CD4-positive, alpha-beta T cell (primary cell): ENCODE data around the gene KRTAP10-7. TPM values are rescaled to one million over a fixed set of nuclear protein-coding genes. Genes with fewer than 3 reads are reported as not detected.

Source experiments
- ATAC-seq: fragments of 200-7000 bp; cut with Tn5 transposase; one replicate; pipeline ENCODE4 v1.10.0; 2022; ENCODE audit warnings: mild to moderate bottlenecking; ENCODE audit not compliant: poor library complexity
- CTCF ChIA-PET: fragments of 350-600 bp; sonication (Branson Sonifier 250); formaldehyde crosslinking; loops from one replicate; lab custom pipeline; 2021; ENCODE audit warnings: antibody characterized with exemption, inconsistent platforms; lab: Charles Lee
- POLR2A ChIA-PET: fragments of 350-600 bp; sonication (Branson Sonifier 250); formaldehyde crosslinking; loops from one replicate; lab custom pipeline; 2021; ENCODE audit warnings: antibody characterized with exemption, inconsistent platforms; lab: Charles Lee
- DNase-seq, 14 experiments: peaks; one replicate each; pipeline ENCODE4 v3.0.0-alpha.2; 2013 to 2020; ENCODE audit warnings: mixed read lengths in 2 of 14
- H3K27ac ChIP-seq, 2 donors: one replicate each; pipeline versions ENCODE4 v1.5.1 to v1.7.0; 2013; ENCODE audit warnings: low read length in 2 of 2, low read depth in 1 of 2, mild to moderate bottlenecking in 1 of 2
- H3K27me3 ChIP-seq, 2 experiments: 1 replicate in 1 of 2; 2 replicates in 1 of 2; pipeline versions ENCODE4 v1.6.1 to v1.7.0; 2013; ENCODE audit warnings: low read length in 2 of 2, control low read depth in 1 of 2, mild to moderate bottlenecking in 1 of 2, moderate library complexity in 1 of 2; ENCODE audit not compliant: insufficient read depth in 2 of 2, control insufficient read depth in 1 of 2
- H3K36me3 ChIP-seq: one replicate; pipeline ENCODE4 v1.6.1; 2013; ENCODE audit warnings: low read length, control low read depth; ENCODE audit not compliant: insufficient read depth
- H3K4me1 ChIP-seq: one replicate; pipeline ENCODE4 v1.6.1; 2013; ENCODE audit warnings: low read length, control low read depth; ENCODE audit not compliant: insufficient read depth
- H3K4me3 ChIP-seq: one replicate; pipeline ENCODE4 v1.5.1; 2013; ENCODE audit warnings: mild to moderate bottlenecking, low read length, moderate library complexity
- H3K9me3 ChIP-seq, 2 experiments: 1 replicate in 1 of 2; 2 replicates in 1 of 2; pipeline versions ENCODE4 v1.6.1 to v1.7.0; 2013; ENCODE audit warnings: low read length in 2 of 2, mild to moderate bottlenecking in 2 of 2, control low read depth in 1 of 2, moderate library complexity in 1 of 2; ENCODE audit not compliant: control insufficient read depth in 1 of 2, insufficient read depth in 1 of 2
- H3K27ac Mint-ChIP-seq: one replicate; pipeline ENCODE4 v1.8.0; 2020; ENCODE audit warnings: mixed read lengths
- H3K27me3 Mint-ChIP-seq: one replicate; pipeline ENCODE4 v1.8.0; 2021; ENCODE audit warnings: mixed read lengths
- H3K36me3 Mint-ChIP-seq: one replicate; pipeline ENCODE4 v1.8.0; 2021; ENCODE audit warnings: low read depth, mixed read lengths
- H3K4me1 Mint-ChIP-seq: one replicate; pipeline ENCODE4 v1.8.0; 2021; ENCODE audit warnings: low read depth, mixed read lengths
- H3K4me3 Mint-ChIP-seq: one replicate; pipeline ENCODE4 v1.8.0; 2020; ENCODE audit warnings: mild to moderate bottlenecking, mixed read lengths
- H3K9me3 Mint-ChIP-seq: one replicate; pipeline ENCODE4 v1.8.0; 2020; ENCODE audit warnings: mixed read lengths
- CTCF ChIP-seq: fragments of 200-600 bp; IDR thresholded peaks from one replicate; pipeline ENCODE4 v1.8.0; 2022; ENCODE audit warnings: antibody characterized with exemption, mild to moderate bottlenecking
- intact Hi-C, 2 experiments: fragments of 100-400 bp; cut with DNase I in 1 of 2; cut with micrococcal nuclease in 1 of 2; formaldehyde crosslinking; loops; one replicate each; pipeline versions ENCODE4 v1.15.1 to v1.9.0; 2023 to 2025; cut with DNase I, micrococcal nuclease
- total RNA-seq, 174 experiments: library from RNA in 2 of 174; stranded (reverse) in 2 of 174; gene quantifications; one replicate each; pipeline ENCODE4 v1.2.3 and lab custom pipeline; 2021 to 2026

KRTAP10-7 gene
- total RNA-seq, 2 experiments from 2014 or later, result not detected

- no peak overlapping the region for H3K27ac Mint-ChIP-seq
- TF ChIP-seq CTCF, result no peak
- H3K9me3 ChIP-seq, result peaks cover 13 to 14% of the 10 kb centered on the region in 2 experiments
- ChIA-PET CTCF (no interaction called here), POLR2A (no interaction called here)
- H3K27me3 Mint-ChIP-seq, result no peaks in the 10 kb centered on the region
- H3K4me3 Mint-ChIP-seq, result no peak overlapping the region
- intact Hi-C loops, result no loop called here
- ATAC-seq, result no peak
- peaks cover 0 to 2% of the 10 kb centered on the region in 2 experiments for H3K27me3 ChIP-seq
- no peaks in the 10 kb centered on the region for H3K4me1 ChIP-seq
- peaks cover 5% of the 10 kb centered on the region for H3K36me3 Mint-ChIP-seq
- H3K4me3 ChIP-seq, result no peak overlapping the region
- DNase-seq, result peak in 1 of 14 experiments; percentile 9
- no peaks in the 10 kb centered on the region for H3K4me1 Mint-ChIP-seq
- no peak overlapping the region for H3K27ac ChIP-seq
- no peaks in the 10 kb centered on the region for H3K36me3 ChIP-seq
- peaks cover 7% of the 10 kb centered on the region for H3K9me3 Mint-ChIP-seq
Measured at GRCh38 chr21:44639331-44639655, 38.9 kb downstream of the KRTAP10-7 start.

GRCh38 chr21:44640761-44641160 lies 40.4 kb downstream of the KRTAP10-7 start:
- peaks cover 5% of the 10 kb centered on the region for H3K36me3 Mint-ChIP-seq
- intact Hi-C loops, result no loop called here
- no peak overlapping the region for H3K4me3 Mint-ChIP-seq
- peaks cover 10% of the 10 kb centered on the region for H3K9me3 Mint-ChIP-seq
- H3K9me3 ChIP-seq, result peaks cover 21% of the 10 kb centered on the region in 2 experiments
- no peaks in the 10 kb centered on the region for H3K4me1 ChIP-seq
- DNase-seq (no peak), ATAC-seq (no peak)
- no peaks in the 10 kb centered on the region for H3K36me3 ChIP-seq
- ChIA-PET POLR2A (no interaction called here), CTCF (no interaction called here)
- no peaks in the 10 kb centered on the region for H3K27me3 Mint-ChIP-seq
- no peak overlapping the region for H3K4me3 ChIP-seq
- H3K27ac Mint-ChIP-seq, result no peak overlapping the region
- H3K27me3 ChIP-seq, result peaks cover 0 to 2% of the 10 kb centered on the region in 2 experiments
- no peak overlapping the region for H3K27ac ChIP-seq
- H3K4me1 Mint-ChIP-seq, result no peaks in the 10 kb centered on the region
- TF ChIP-seq CTCF, result no peak

GRCh38 chr21:44643741-44644310 lies 43.4 kb downstream of the KRTAP10-7 start:
- H3K4me3 ChIP-seq, result no peak overlapping the region
- no peak for TF ChIP-seq CTCF
- ChIA-PET POLR2A (no interaction called here), CTCF (no interaction called here)
- ATAC-seq (no peak), DNase-seq (no peak)
- Mint-ChIP-seq H3K27ac (no peak overlapping the region), H3K4me1 (no peaks in the 10 kb centered on the region), H3K36me3 (peaks cover 5% of the 10 kb centered on the region), H3K27me3 (no peaks in the 10 kb centered on the region), H3K9me3 (peaks cover 10% of the 10 kb centered on the region), H3K4me3 (no peak overlapping the region)
- no peak overlapping the region for H3K27ac ChIP-seq
- no peaks in the 10 kb centered on the region for H3K4me1 ChIP-seq
- H3K27me3 ChIP-seq, result peaks cover 0 to 2% of the 10 kb centered on the region in 2 experiments
- H3K9me3 ChIP-seq, result peaks cover 21 to 22% of the 10 kb centered on the region in 2 experiments
- H3K36me3 ChIP-seq, result no peaks in the 10 kb centered on the region
- intact Hi-C loops, result no loop called here
